Chondrocyte (in vitro differentiated cells): ENCODE data around the gene RHOH. TPM values are rescaled to one million over a fixed set of nuclear protein-coding genes. Genes with fewer than 3 reads are reported as not detected.
"Not testable (repeated sequence)": the region's sequence is repeated elsewhere in the genome, so short reads cannot be mapped to it uniquely, and the experiment has no call there.

Experiments
- DNase-seq: peaks from one replicate; pipeline ENCODE4 v3.0.0; 2021; ENCODE audit warnings: mixed read lengths, low spot score
- H3K27ac Mint-ChIP-seq: one replicate; pipeline ENCODE4 v1.8.0; 2021; ENCODE audit warnings: mild to moderate bottlenecking, moderate library complexity, mixed read lengths; ENCODE audit not compliant: unreplicated experiment
- H3K27me3 Mint-ChIP-seq: 2 replicates; pipeline ENCODE4 v1.8.0; 2021; ENCODE audit warnings: low read depth, mixed read lengths
- H3K36me3 Mint-ChIP-seq: 2 replicates; pipeline ENCODE4 v1.8.0; 2021; ENCODE audit warnings: low read depth, mixed read lengths
- H3K4me1 Mint-ChIP-seq: 2 replicates; pipeline ENCODE4 v1.8.0; 2021; ENCODE audit warnings: low read depth, mild to moderate bottlenecking, mixed read lengths
- H3K4me3 Mint-ChIP-seq: one replicate; pipeline ENCODE4 v1.8.0; 2021; ENCODE audit warnings: mild to moderate bottlenecking, moderate library complexity, mixed read lengths; ENCODE audit not compliant: unreplicated experiment
- H3K9me3 Mint-ChIP-seq: 2 replicates; pipeline ENCODE4 v1.8.0; 2021; ENCODE audit warnings: low read depth, mixed read lengths
- CTCF ChIP-seq: fragments of 200-600 bp; sonication (generic); IDR thresholded peaks from 2 replicates; pipeline ENCODE4 v1.5.0; 2021; ENCODE audit warnings: antibody characterized with exemption, mild to moderate bottlenecking, moderate library complexity
- total RNA-seq: library from RNA; stranded (reverse); gene quantifications from 3 replicates; pipeline ENCODE4 v1.2.1, GENCODE V29; 2021

RHOH gene
- total RNA-seq, 1 donor from 2014 or later = not detected

- Mint-ChIP-seq H3K27me3 (peaks cover 4% of the 10 kb centered on the region), H3K27ac (no peak overlapping the region), H3K4me3 (no peak overlapping the region), H3K9me3 (no peaks in the 10 kb centered on the region), H3K36me3 (no peaks in the 10 kb centered on the region), H3K4me1 (no peaks in the 10 kb centered on the region)
- no peak for TF ChIP-seq CTCF
- no peak for DNase-seq
Observed at GRCh38 chr4:40281099-40281498, 84.3 kb downstream of the RHOH start.

GRCh38 chr4:40281913-40282312 lies 85.1 kb downstream of the RHOH start:
- no peaks in the 10 kb centered on the region for H3K36me3 Mint-ChIP-seq
- TF ChIP-seq CTCF = no peak
- DNase-seq = no peak

GRCh38 chr4:40282857-40283256 lies 86.0 kb downstream of the RHOH start:
- H3K36me3 Mint-ChIP-seq = not testable (repeated sequence)

More at GRCh38 chr4:40281913-40282312, 85.1 kb downstream of the RHOH start:
- Mint-ChIP-seq H3K4me3 (no peak overlapping the region), H3K27ac (no peak overlapping the region), H3K9me3 (no peaks in the 10 kb centered on the region), H3K4me1 (no peaks in the 10 kb centered on the region), H3K27me3 (peaks cover 4% of the 10 kb centered on the region)

GRCh38 chr4:40283413-40283812 lies 86.6 kb downstream of the RHOH start:
- Mint-ChIP-seq H3K4me3 (no peak overlapping the region), H3K9me3 (no peaks in the 10 kb centered on the region), H3K27ac (no peak overlapping the region), H3K27me3 (peaks cover 4% of the 10 kb centered on the region), H3K36me3 (no peaks in the 10 kb centered on the region), H3K4me1 (no peaks in the 10 kb centered on the region)
- DNase-seq = no peak
- TF ChIP-seq CTCF = no peak

More at GRCh38 chr4:40282857-40283256, 86.0 kb downstream of the RHOH start:
- H3K9me3 Mint-ChIP-seq, H3K4me3 Mint-ChIP-seq, H3K4me1 Mint-ChIP-seq, H3K27me3 Mint-ChIP-seq, DNase-seq, H3K27ac Mint-ChIP-seq: not testable (repeated sequence)

- TF ChIP-seq CTCF = no peak
- H3K9me3 Mint-ChIP-seq = no peaks in the 10 kb centered on the region
- H3K36me3 Mint-ChIP-seq = no peaks in the 10 kb centered on the region
- no peaks in the 10 kb centered on the region for H3K4me1 Mint-ChIP-seq
- H3K27ac Mint-ChIP-seq = no peak overlapping the region
- DNase-seq = no peak
- peaks cover 4% of the 10 kb centered on the region for H3K27me3 Mint-ChIP-seq
- H3K4me3 Mint-ChIP-seq = no peak overlapping the region
Observed at GRCh38 chr4:40283968-40284367, 87.1 kb downstream of the RHOH start.

- DNase-seq = no peak
- H3K27ac Mint-ChIP-seq = no peak overlapping the region
- H3K36me3 Mint-ChIP-seq = no peaks in the 10 kb centered on the region
- no peak overlapping the region for H3K4me3 Mint-ChIP-seq
- TF ChIP-seq CTCF = no peak
- H3K9me3 Mint-ChIP-seq = no peaks in the 10 kb centered on the region
- H3K4me1 Mint-ChIP-seq = no peaks in the 10 kb centered on the region
- H3K27me3 Mint-ChIP-seq = peaks cover 4% of the 10 kb centered on the region
Observed at GRCh38 chr4:40285692-40286091, 88.9 kb downstream of the RHOH start.
